Stimulated activated CD4-positive, alpha-beta T cell treated with anti-CD3 and anti-CD28 coated beads, Interleukin-1b, Interleukin-23, amount 100 ng/mL, for 48 hours (primary cell): ENCODE measurements around the gene ANKRD23.
"Not testable (repeated sequence)": the region's sequence is repeated elsewhere in the genome, so short reads cannot be mapped to it uniquely, and the experiment has no call there.

Experiments
- DNase-seq: peaks from one replicate; pipeline ENCODE4 v3.0.0-alpha.2; 2020

ANKRD23 gene

DNA sequence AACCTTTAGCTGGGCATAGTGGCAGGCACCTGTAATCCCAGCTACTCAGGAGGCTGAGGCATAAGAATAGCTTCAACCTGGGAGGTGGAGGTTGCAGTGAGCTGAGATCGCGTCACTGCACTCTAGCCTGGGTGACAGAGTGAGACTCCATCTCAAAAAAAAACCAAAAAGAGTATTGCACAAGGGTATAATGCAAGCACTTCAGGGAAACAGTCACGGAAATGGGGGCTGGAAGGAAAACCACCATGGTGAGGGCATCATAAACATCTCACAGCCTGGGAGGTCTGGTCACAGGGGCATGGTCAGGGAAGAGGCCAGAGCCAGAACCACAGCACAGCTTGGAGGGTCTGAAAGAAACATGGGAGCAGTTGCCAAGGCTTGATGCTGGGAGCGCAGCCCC lies 19.2 kb upstream of the ANKRD23 start:
- not testable (repeated sequence) for DNase-seq

DNA sequence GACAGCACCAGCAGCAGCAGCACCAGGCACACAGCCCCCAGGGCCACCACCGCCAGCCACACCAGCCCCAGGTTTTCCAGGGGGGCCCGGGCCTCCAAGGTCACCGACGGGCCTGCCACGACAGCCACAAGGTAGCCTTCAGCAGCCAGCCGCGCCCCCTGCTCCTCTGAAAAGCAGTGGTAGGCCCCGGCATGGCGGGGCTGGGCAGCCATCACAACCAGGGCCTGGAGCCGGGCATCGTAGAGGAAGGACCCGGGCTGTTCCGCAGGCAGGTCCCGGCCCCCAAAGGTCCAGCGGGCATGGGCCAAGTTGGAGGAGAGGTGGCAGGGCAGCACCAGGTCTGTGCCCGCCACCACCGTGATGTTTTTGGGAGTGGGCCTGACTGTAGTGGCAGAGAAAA lies 17.3 kb upstream of the ANKRD23 start:
- DNase-seq = no peak

- DNase-seq = peak; percentile 57
Observed at GRCh38 chr2:96860065-96861029, 16.5 kb upstream of the ANKRD23 start.

- no peak for DNase-seq
Observed at GRCh38 chr2:96859681-96860064, 15.9 kb upstream of the ANKRD23 start.

GRCh38 chr2:96859099-96859649 lies 15.4 kb upstream of the ANKRD23 start:
- DNase-seq = no peak

- DNase-seq = peak; percentile 97
Observed at GRCh38 chr2:96857667-96858372, 14.0 kb upstream of the ANKRD23 start, which contains the start of gene ANKRD39. TSS of gene ANKRD39 (minus strand) at chr2:96858016. CDS start at chr2:96857987, 29 bp downstream.

GRCh38 chr2:96856776-96857666 lies 13.2 kb upstream of the ANKRD23 start:
- DNase-seq = peak; percentile 40

DNA sequence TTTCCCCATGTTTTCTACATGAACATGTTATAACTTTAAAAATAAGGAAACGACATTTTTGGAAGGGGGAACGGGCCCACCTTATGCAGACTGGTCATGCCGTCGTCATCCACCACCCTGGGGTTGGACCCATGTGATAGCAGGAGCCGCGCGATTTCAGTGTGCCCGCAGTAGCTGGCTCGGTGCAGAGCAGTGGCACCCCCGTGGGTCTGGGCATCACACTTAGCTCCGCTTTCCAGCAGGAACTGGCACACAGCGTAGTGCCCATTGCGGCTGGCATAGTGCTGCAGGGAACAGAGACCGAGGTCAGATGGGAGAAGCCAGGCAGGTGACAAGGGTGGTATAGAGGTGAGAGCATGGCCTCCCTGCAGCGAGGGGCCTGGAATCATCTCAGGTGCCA lies 9.5 kb upstream of the ANKRD23 start:
- no peak for DNase-seq

DNA sequence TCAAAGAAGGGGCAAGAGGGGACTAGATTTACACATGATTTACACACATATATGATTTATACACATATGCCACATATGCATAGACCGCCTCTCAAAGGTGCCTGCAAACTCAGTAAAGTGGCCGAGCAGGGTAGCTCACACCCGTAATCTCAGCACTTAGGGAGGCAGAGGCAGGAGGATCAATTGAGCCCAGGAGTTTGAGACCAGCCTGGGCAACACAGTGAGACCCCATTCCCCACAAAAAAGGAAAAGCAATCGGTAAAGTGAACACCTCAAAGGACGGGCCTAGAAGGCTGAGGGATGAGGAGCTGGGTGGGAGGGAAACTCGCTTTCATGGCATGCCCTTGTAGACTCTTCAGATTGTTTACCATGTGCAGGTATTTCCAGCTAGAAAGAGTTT lies 8.8 kb upstream of the ANKRD23 start:
- no peak for DNase-seq

DNA sequence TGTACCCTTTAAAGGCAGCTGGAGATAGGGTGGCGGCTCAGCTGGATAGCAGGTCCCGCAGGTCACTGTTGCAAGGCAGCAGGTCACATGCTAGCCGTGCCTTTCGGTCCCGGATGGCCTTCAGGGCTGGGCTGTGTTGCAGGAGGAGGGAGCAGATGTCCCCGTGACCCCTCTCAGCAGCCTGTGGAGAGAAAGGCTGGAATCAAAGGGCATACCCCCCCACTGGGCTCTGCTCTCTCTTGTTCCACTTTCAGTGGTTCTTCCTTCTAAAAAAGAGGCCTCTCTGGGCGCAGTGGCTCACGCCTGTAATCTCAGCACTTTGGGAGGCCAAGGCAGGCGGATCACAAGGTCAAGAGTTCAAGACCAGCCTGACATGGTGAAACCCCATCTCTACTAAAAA lies 4.4 kb upstream of the ANKRD23 start:
- DNase-seq = no peak

DNA sequence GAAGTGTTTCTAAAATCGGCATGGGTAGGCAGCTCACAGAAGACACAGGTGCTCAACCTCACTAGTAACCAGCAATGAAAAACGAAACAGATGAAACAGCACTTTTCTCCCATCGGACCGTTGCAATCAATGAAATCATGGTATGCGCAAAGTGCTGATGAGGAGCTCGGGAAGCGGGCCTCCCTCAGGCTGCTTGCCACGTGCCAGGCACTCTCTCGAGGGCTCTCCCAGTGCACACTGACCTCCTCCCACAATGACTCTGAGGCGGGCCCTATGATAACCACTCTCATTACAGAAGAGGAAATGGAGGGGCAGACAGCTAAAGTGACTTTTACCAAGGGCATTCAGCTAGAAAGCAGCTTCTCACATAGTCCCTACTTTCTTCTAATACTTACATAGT lies 3.8 kb upstream of the ANKRD23 start:
- no peak for DNase-seq

GRCh38 chr2:96846825-96847224 lies 3.0 kb upstream of the ANKRD23 start:
- no peak for DNase-seq

GRCh38 chr2:96844405-96844808 lies 586 bp upstream of the ANKRD23 start:
- DNase-seq = no peak

- DNase-seq = no peak
Observed at GRCh38 chr2:96842600-96842999, 1.2 kb downstream of the ANKRD23 start.

- no peak for DNase-seq
Observed at GRCh38 chr2:96841701-96842495, 1.9 kb downstream of the ANKRD23 start.

GRCh38 chr2:96839875-96840850 lies 3.7 kb downstream of the ANKRD23 start:
- no peak for DNase-seq

DNA sequence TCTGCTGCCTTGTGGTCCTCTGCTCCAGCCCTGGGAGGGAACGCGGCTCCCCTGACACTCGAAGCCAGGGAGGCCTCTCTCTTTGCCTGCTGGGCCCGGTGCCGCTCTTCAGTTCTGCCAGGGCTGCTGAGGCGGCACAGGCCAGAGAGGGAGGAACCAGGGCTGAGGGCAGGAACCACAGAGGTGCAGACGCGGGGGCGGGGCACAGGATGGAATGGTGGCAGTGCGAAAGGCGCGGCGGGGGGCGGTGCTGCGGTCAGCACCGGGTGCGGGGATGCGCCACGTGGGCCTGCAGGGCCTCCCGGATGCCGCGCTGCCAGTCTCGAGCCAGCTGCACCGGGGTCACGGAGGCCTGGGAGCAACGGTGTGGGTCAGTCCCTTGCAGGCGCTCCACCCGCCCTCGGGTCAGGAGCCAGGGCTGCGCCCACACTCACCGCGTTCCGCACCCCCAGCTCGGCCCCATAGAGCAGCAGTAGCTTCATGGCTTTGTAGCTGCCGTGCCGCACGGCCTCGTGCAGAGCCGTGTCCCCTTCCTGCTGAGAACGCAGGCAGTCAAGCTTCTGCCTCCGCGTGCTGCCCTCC lies 4.4 kb downstream of the ANKRD23 start:
- peak; percentile 73 for DNase-seq

GRCh38 chr2:96838345-96839292 lies 5.2 kb downstream of the ANKRD23 start:
- DNase-seq = no peak

GRCh38 chr2:96837575-96837974 lies 6.2 kb downstream of the ANKRD23 start:
- no peak for DNase-seq
